WERI-Rb-1 (cell line): ENCODE data around the gene SYNPO2.
"Not testable (repeated sequence)": the region's sequence is repeated elsewhere in the genome, so short reads cannot be mapped to it uniquely, and the experiment has no call there.

Source experiments
- DNase-seq: peaks from one replicate; pipeline ENCODE4 v3.0.0-alpha.2; 2020
- H3K27ac ChIP-seq: fragments of 250-450 bp; sonication (Bioruptor Pico); 2 replicates; pipeline ENCODE4 v1.5.1; 2020; ENCODE audit warnings: mild to moderate bottlenecking, moderate library complexity
- H3K27me3 ChIP-seq: fragments of 250-450 bp; sonication (Bioruptor Pico); 2 replicates; pipeline ENCODE4 v1.5.1; 2021; ENCODE audit warnings: mild to moderate bottlenecking, low read depth, moderate library complexity; ENCODE audit not compliant: insufficient read depth, severe bottlenecking
- H3K36me3 ChIP-seq: fragments of 250-450 bp; sonication (Bioruptor Pico); 2 replicates; pipeline ENCODE4 v1.5.1; 2020; ENCODE audit warnings: mild to moderate bottlenecking, moderate library complexity
- H3K4me3 ChIP-seq: 2 replicates; pipeline ENCODE4 v1.5.1; 2011; ENCODE audit warnings: low read depth, mild to moderate bottlenecking, control low read depth, low read length
- H3K9me3 ChIP-seq: fragments of 250-450 bp; sonication (Bioruptor Pico); 2 replicates; pipeline ENCODE4 v1.5.1; 2021; ENCODE audit warnings: mild to moderate bottlenecking, moderate library complexity; ENCODE audit not compliant: severe bottlenecking
- CTCF ChIP-seq: IDR thresholded peaks from 2 replicates; pipeline ENCODE4 v1.5.1; 2011; ENCODE audit warnings: low read depth, mild to moderate bottlenecking, control low read depth, inconsistent platforms, low read length

SYNPO2 gene

GRCh38 chr4:118869808-118870342 is 18.8 kb upstream of the SYNPO2 start:
- H3K27me3 ChIP-seq: no peaks in the 10 kb centered on the region
- TF ChIP-seq CTCF: no peak
- no peak overlapping the region for H3K4me3 ChIP-seq
- DNase-seq: no peak
- H3K9me3 ChIP-seq: peaks cover 2% of the 10 kb centered on the region
- no peak overlapping the region for H3K27ac ChIP-seq
- H3K36me3 ChIP-seq: no peaks in the 10 kb centered on the region

- no peaks in the 10 kb centered on the region for H3K36me3 ChIP-seq
- DNase-seq: no peak
- no peak overlapping the region for H3K4me3 ChIP-seq
- H3K27me3 ChIP-seq: no peaks in the 10 kb centered on the region
- no peak overlapping the region for H3K27ac ChIP-seq
- H3K9me3 ChIP-seq: peaks cover 2% of the 10 kb centered on the region
- TF ChIP-seq CTCF: no peak
These were observed 16.5 kb upstream of the SYNPO2 start for GRCh38 chr4:118872181-118872580.

GRCh38 chr4:118877797-118878196 is 10.9 kb upstream of the SYNPO2 start:
- Histone ChIP-seq H3K36me3 (no peaks in the 10 kb centered on the region), H3K9me3 (peaks cover 9% of the 10 kb centered on the region), H3K4me3 (no peak overlapping the region), H3K27ac (no peak overlapping the region), H3K27me3 (no peaks in the 10 kb centered on the region)
- DNase-seq: no peak
- TF ChIP-seq CTCF: no peak

DNA sequence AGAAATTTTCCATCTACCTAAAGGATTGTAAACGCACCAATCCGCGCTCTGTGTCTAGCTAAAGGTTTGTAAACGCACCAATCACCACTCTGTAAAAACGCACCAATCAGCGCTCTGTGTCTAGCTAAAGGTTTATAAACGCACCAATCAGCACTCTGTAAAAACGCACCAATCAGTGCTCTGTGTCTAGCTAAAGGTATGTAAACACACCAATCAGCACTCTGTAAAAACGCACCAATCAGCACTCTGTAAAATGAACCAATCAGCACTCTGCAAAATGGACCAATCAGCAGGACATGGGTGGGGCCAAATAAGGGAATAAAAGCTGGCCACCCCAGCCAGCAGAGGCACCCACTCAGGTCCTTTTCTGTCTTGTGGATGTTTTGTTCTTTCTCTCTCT is 10.1 kb upstream of the SYNPO2 start:
- not testable (repeated sequence) for H3K36me3 ChIP-seq, H3K27me3 ChIP-seq, H3K9me3 ChIP-seq, DNase-seq, H3K27ac ChIP-seq, H3K4me3 ChIP-seq

DNA sequence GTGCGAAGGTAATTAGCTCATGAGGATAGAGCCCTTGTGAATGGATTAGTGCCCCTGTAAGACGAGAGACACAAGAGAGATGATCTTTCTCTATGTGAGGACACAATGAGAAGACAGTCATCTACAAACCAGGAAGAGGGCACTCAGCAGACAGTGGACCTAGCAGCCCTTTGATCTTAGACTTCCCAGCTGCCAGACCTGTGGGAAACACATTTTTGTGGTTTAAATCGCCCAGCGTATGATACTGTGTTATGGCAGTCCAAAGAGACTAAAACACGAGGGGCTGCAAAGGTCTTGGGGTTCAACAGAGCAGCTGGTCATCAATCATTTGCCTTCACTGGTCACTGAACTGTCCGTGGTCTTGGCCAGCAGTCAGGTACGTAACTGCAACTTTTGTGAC is 9.2 kb upstream of the SYNPO2 start:
- Histone ChIP-seq H3K36me3 (no peaks in the 10 kb centered on the region), H3K27me3 (no peaks in the 10 kb centered on the region), H3K27ac (no peak overlapping the region), H3K9me3 (peaks cover 9% of the 10 kb centered on the region), H3K4me3 (no peak overlapping the region)
- no peak for DNase-seq
- TF ChIP-seq CTCF: no peak

- Histone ChIP-seq H3K4me3 (no peak overlapping the region), H3K36me3 (no peaks in the 10 kb centered on the region)
- no peak for TF ChIP-seq CTCF
These were observed 7.0 kb upstream of the SYNPO2 start for GRCh38 chr4:118881512-118882146.

More at GRCh38 chr4:118881512-118882146, 7.0 kb upstream of the SYNPO2 start:
- Histone ChIP-seq H3K27ac (no peak overlapping the region), H3K27me3 (no peaks in the 10 kb centered on the region), H3K9me3 (peaks cover 9% of the 10 kb centered on the region)
- no peak for DNase-seq
